Stimulated activated CD4-positive, alpha-beta T cell treated with anti-CD3 and anti-CD28 coated beads, Interleukin-2, amount 100 ng/mL, for 24 hours (primary cell): ENCODE measurements around the gene PCBP3.
"Not testable (repeated sequence)": the region's sequence is repeated elsewhere in the genome, so short reads cannot be mapped to it uniquely, and the experiment has no call there.

Experiments used
- DNase-seq, 2 donors: peaks; one replicate each; pipeline ENCODE4 v3.0.0-alpha.2; 2020

Gene PCBP3

GRCh38 chr21:45975667-45976409 is 332.3 kb downstream of the PCBP3 start:
- DNase-seq = not testable (repeated sequence)

GRCh38 chr21:45976701-45977311 is 333.3 kb downstream of the PCBP3 start:
- no peak for DNase-seq

- no peak for DNase-seq
Observed at GRCh38 chr21:45977396-45977795, 333.9 kb downstream of the PCBP3 start.

DNA sequence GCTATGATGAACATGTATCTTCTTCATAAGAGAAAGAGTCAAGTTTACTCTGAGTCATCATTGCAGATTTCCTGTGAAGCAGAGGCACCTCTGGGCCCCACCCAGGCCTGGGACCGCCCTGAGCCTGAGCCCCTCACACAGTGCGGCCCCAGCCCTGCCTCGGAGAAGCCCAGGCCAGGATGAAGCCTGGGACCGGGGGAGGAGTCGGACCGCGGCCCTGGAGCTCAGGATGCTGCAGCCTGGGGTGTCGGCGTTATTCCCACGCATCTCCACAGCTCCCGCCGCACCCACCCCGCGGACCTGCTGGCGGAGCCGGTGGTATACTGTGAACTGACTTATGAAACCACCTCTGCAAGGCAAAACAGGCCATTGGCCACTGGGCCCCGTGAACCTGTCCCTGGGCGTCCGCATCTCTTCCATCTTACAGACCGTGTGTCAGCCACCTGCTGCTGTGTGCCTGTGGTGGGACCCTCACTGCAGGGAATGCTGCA is 335.7 kb downstream of the PCBP3 start:
- no peak for DNase-seq

- no peak for DNase-seq
Observed at GRCh38 chr21:45979651-45980050, 336.1 kb downstream of the PCBP3 start.

GRCh38 chr21:45980271-45980670 is 336.7 kb downstream of the PCBP3 start:
- DNase-seq = no peak

DNA sequence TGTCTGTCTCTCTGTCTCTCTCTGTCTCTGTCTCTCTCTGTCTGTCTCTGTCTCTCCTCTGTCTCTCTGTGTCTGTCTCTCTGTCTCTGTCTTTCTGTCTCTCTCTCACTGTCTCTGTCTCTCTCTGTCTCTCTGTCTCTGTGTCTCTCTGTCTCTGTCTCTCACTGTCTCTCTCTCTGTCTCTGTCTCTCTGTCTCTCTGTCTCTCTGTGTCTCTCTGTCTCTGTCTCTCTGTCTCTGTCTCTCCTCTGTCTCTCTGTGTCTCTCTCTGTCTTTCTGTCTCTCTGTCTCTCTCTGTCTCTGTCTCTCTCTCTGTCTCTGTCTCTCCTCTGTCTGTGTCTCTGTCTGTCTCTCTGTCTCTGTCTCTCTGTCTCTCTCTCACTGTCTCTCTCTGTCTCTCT is 337.2 kb downstream of the PCBP3 start:
- DNase-seq = no peak

DNA sequence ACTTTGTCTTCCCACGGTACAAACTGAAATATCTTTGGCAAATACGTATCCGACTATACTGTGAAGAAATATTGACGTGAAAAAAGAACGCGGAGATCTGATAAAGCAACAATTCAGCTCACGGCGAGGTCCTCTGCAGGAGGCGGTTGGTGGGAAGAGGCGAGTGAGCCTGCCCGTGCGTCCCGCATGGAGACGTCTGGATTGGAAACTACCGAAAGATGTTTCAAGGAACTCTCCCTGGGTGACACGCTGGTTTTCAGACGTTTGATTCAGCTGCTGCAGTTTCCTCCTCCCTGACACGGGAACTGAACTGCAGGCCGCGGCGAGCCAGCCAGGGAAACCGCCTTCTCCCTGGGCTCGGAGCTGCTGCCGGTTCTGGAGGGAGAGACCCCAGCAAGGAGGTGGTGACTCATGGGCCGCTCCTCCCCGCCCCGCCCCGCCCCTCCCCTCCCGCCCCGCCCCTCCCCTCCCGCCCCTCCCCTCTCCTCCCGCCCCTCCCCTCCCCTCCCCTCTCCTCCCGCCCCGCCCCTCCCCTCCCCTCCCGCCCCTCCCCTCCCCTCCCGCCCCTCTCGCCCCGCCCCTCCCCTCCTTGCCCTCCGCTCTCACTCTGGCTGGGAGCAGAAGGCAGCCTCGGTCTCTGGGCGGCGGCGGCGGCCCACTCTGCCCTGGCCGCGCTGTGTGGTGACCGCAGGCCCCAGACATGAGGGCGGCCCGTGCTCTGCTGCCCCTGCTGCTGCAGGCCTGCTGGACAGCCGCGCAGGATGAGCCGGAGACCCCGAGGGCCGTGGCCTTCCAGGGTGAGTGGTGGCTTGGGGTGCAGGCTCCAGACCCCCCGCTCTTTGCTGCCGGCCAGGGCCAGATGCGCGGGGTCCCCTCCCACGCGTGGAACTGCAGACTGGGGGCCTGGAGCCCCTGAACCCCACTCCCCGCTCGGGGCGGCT is 337.9 kb downstream of the PCBP3 start, which contains the start of gene COL6A1:
Gene COL6A1 (plus strand): TSS at position 620 of the 941 bp plus-strand sequence. CDS start 81 bp downstream, at position 701.
- peak; percentile 53 to 55 for DNase-seq

- peak in 1 of 2 donors; percentile 26 for DNase-seq
Observed at GRCh38 chr21:45982092-45982757, 338.7 kb downstream of the PCBP3 start.

DNA sequence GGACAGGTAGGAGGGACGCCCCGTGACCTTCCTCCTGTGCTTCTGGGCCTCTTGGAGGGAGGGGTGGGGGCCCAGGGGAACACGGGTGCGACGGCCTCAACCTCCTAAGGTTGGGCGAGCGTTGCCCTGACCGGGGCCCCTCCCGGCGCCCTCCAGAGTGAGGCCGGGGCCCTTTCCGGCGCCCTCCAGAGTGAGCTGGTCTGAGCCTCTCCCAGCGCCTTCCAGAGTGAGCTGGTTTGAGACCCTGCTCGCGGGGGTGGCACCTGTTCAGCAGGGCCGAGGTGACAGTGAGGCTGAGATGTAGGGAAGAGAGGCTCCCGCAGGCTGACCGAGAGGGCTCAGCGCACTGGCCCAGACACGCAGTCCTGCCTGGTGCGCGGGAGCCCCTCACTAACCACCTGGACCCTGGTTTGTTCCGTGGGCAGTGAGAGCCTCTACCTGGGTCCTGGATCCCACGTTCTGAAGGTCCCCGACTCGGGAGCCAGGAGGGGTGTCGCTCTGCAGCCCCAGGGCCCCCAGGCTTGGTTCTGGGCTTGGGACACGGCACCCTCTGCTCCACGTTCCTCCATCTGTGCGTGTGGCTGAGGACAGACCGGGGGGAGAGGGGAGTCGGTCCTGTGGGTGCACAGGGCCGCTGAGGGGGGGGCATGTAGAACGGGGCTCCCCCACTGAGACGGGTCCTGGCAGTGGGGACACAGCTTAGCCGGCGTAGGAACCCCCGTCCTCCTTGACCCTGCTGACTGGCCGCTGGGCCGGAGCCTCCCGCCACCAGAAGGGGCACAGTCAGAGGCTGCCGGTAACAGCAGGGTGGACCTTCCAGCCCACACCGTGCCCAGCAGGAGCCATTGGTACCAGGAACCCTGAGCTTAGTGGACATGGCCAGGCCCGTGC is 339.5 kb downstream of the PCBP3 start:
- DNase-seq = no peak

DNA sequence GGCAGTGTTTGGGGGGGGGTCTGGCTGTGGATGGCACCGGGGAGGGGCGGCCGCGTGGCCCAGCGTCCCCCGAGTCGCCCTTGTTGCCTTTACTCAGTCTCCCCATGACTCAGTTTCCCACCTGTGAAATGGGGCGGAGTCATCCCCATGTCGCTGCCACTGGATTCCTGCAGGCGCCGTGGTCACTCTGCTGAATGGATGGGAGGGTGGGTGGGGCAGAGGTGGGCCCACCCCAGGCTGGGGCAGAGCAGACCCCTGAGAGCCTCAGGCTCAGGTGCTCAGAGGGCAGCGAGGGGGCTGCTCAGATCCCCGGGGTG is 340.1 kb downstream of the PCBP3 start:
- DNase-seq = no peak

DNA sequence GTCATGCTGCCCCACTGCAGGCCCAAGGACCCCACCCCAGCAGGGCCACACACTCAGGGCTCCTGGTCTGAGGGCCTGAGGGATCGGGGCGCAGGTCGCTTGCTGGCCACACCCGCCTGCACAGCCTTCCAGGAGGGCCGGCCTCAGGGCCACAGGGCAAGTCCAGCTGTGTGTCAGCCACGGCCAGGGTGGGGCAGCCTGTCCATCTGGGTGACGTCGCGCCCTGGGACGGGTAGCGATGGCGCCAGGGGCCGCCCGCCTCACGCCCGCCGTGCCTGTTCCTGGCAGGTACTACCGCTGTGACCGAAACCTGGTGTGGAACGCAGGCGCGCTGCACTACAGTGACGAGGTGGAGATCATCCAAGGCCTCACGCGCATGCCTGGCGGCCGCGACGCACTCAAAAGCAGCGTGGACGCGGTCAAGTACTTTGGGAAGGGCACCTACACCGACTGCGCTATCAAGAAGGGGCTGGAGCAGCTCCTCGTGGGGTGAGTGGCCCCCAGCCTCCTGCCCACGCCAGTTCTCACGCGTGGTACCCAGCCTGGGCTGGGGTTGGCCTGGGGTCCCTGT is 340.5 kb downstream of the PCBP3 start:
- no peak for DNase-seq

GRCh38 chr21:45984584-45985095 is 341.1 kb downstream of the PCBP3 start:
- no peak for DNase-seq

GRCh38 chr21:45985471-45986315 is 342.2 kb downstream of the PCBP3 start:
- DNase-seq = no peak

GRCh38 chr21:45986316-45987051 is 343.0 kb downstream of the PCBP3 start:
- DNase-seq = no peak

GRCh38 chr21:45987121-45987711 is 343.7 kb downstream of the PCBP3 start:
- DNase-seq = no peak

DNA sequence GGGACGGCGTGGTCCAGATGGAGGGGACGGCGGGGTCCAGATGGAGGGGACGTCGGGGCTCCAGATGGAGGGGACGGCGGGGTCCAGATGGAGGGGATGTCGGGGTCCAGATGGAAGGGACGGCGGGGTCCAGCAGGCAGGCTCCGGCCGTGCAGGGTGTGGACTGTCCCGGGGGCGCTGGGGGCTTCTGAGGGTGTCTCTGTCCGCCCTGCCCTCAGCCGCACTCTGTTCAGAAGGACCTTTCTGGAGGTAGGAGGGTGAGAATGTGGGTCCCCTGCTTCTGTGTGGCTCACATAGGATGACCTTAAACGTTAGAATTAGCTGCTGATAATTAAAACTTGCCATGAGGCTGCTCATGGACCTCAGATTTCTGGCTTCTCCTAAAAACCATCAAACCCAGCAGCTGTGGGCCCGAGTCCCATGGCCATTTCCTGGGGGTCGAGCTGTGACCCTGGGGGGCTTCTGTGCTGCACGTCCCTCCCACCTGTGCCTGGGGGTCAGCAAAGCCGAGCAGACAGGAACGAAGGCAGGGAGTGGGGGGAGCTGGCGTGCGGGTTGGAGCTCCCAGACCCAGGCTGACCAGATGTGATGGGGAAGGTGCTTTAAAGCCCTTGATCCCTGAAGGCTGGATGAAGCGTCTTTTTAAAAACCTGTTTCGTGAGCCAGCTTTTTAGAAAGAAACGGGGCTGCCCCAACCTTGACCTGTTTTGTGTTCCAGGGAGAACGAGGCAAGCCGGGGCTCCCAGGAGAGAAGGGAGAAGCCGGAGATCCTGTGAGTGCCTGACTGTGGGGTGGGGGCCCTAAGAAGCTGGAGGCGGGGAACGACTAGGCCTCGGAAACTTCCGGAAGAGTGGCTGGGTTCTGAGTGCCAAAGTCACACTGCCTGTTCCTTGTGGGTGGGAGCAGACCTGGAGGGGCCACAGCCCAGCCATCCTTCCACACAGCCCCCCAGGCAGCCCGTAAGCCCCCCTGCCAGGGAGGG is 345.1 kb downstream of the PCBP3 start:
- no peak for DNase-seq
